Smooth muscle cell (in vitro differentiated cells): Measurements from ENCODE around the gene WWOX. TPM values are rescaled to one million over a fixed set of nuclear protein-coding genes. Genes with fewer than 3 reads are reported as not detected.
A peak's percentile ranks its signal among the peaks of the same experiment; 100 is the strongest.

Experiments used
- DNase-seq: peaks from one replicate; lab custom pipeline; 2025; ENCODE audit not compliant: unreplicated experiment; lab: John Stamatoyannopoulos, UW
- H2AFZ ChIP-seq: fragments of 200-600 bp; sonication (generic); 2 replicates; pipeline ENCODE4 v1.6.0; 2016; ENCODE audit warnings: antibody characterized with exemption, low read depth, mild to moderate bottlenecking
- H3F3A ChIP-seq: fragments of 200-600 bp; sonication (generic); 2 replicates; pipeline ENCODE4 v1.6.0; 2017; ENCODE audit warnings: antibody characterized with exemption, low read depth
- H3K27ac ChIP-seq: fragments of 200-600 bp; sonication (generic); 2 replicates; pipeline ENCODE4 v1.5.1; 2016; ENCODE audit warnings: low read depth, mild to moderate bottlenecking
- H3K27me3 ChIP-seq: fragments of 200-600 bp; sonication (generic); 2 replicates; pipeline ENCODE4 v1.6.1; 2016; ENCODE audit warnings: low read depth, mild to moderate bottlenecking
- H3K36me3 ChIP-seq: fragments of 200-600 bp; sonication (generic); 2 replicates; pipeline ENCODE4 v1.5.1; 2016; ENCODE audit warnings: low read depth
- H3K4me1 ChIP-seq: fragments of 200-600 bp; sonication (generic); 2 replicates; pipeline ENCODE4 v1.5.1; 2016; ENCODE audit warnings: low read depth
- H3K4me2 ChIP-seq: fragments of 200-600 bp; sonication (generic); 2 replicates; pipeline ENCODE4 v1.6.0; 2016; ENCODE audit warnings: mild to moderate bottlenecking
- H3K4me3 ChIP-seq: fragments of 200-600 bp; sonication (generic); 2 replicates; pipeline ENCODE4 v1.5.1; 2016; ENCODE audit warnings: mild to moderate bottlenecking
- H3K79me2 ChIP-seq: fragments of 200-600 bp; sonication (generic); 2 replicates; pipeline ENCODE4 v1.6.0; 2016; ENCODE audit warnings: low read depth, mild to moderate bottlenecking
- H3K9ac ChIP-seq: fragments of 200-600 bp; sonication (generic); 2 replicates; pipeline ENCODE4 v1.6.0; 2016; ENCODE audit warnings: low read depth
- H3K9me3 ChIP-seq: fragments of 200-600 bp; sonication (generic); replicated peaks from 2 replicates; pipeline ENCODE4 v1.5.1; 2016; ENCODE audit warnings: low read depth
- H4K20me1 ChIP-seq: fragments of 200-600 bp; sonication (generic); 2 replicates; pipeline ENCODE4 v1.6.0; 2016; ENCODE audit warnings: low read depth
- CTCF ChIP-seq: fragments of 200-600 bp; sonication (generic); IDR thresholded peaks from 2 replicates; pipeline ENCODE4 v1.5.1; 2017; ENCODE audit warnings: borderline replicate concordance, mild to moderate bottlenecking, antibody characterized with exemption; ENCODE audit not compliant: insufficient read depth, poor library complexity, severe bottlenecking
- WGBS: methylation state at CpG from one replicate; pipeline ENCODE4 v1.1.7; 2016; ENCODE audit warnings: low lambda C conversion rate; 5-methylcytosine and 5-hydroxymethylcytosine counted together
- polyA plus RNA-seq: library from polyadenylated mRNA; unstranded; fragments of >200 nt; fragmentation: Nextera tagmentation; extraction: Ambion mirVana; gene quantifications from 2 replicates; pipeline ENCODE4 v1.2.1, GENCODE V29; 2016
- total RNA-seq: library from RNA; depleted of rRNA; stranded (reverse); fragments of >200 nt; gene quantifications from 2 replicates; pipeline ENCODE4 v1.2.3, GENCODE V29; 2014

WWOX gene
- total and polyA plus RNA-seq, 2 experiments from 2014 or later, result 7.5 to 14.0 TPM

- WGBS, result 77% methylated on average over 6 of the region's 6 CpGs
- Histone ChIP-seq H3K4me3 (no peak overlapping the region), H3F3A (no peaks in the 10 kb centered on the region), H3K36me3 (no peaks in the 10 kb centered on the region), H3K27ac (no peak overlapping the region), H4K20me1 (no peaks in the 10 kb centered on the region), H3K4me1 (no peaks in the 10 kb centered on the region), H3K27me3 (no peaks in the 10 kb centered on the region), H2AFZ (no peak overlapping the region), H3K4me2 (no peak overlapping the region), H3K79me2 (no peaks in the 10 kb centered on the region), H3K9me3 (no peaks in the 10 kb centered on the region), H3K9ac (no peak overlapping the region)
- TF ChIP-seq CTCF, result no peak
- DNase-seq, result no peak
These were observed 337.4 kb downstream of the WWOX start for GRCh38 chr16:78436846-78437245.

- H3K9ac ChIP-seq, result no peak overlapping the region
- H3K27ac ChIP-seq, result no peak overlapping the region
- no peak overlapping the region for H2AFZ ChIP-seq
- no peaks in the 10 kb centered on the region for H3K36me3 ChIP-seq
- no peak for DNase-seq
- H3F3A ChIP-seq, result no peaks in the 10 kb centered on the region
- H3K27me3 ChIP-seq, result no peaks in the 10 kb centered on the region
- no peak overlapping the region for H3K4me3 ChIP-seq
- H3K9me3 ChIP-seq, result no peaks in the 10 kb centered on the region
- peak; percentile 91 for TF ChIP-seq CTCF
- H3K79me2 ChIP-seq, result no peaks in the 10 kb centered on the region
- WGBS, result 57% methylated on average over 6 of the region's 6 CpGs
- H3K4me1 ChIP-seq, result no peaks in the 10 kb centered on the region
- H4K20me1 ChIP-seq, result no peaks in the 10 kb centered on the region
- no peak overlapping the region for H3K4me2 ChIP-seq
These were observed 338.0 kb downstream of the WWOX start for GRCh38 chr16:78437352-78437968.

- no peak overlapping the region for H2AFZ ChIP-seq
- no peak overlapping the region for H3K9ac ChIP-seq
- WGBS, result 91% methylated on average over 4 of the region's 4 CpGs
- no peaks in the 10 kb centered on the region for H3K79me2 ChIP-seq
- no peaks in the 10 kb centered on the region for H3F3A ChIP-seq
- H3K27me3 ChIP-seq, result no peaks in the 10 kb centered on the region
- H3K4me1 ChIP-seq, result no peaks in the 10 kb centered on the region
- DNase-seq, result no peak
- no peaks in the 10 kb centered on the region for H3K36me3 ChIP-seq
- TF ChIP-seq CTCF, result no peak
- no peaks in the 10 kb centered on the region for H3K9me3 ChIP-seq
- H3K27ac ChIP-seq, result no peak overlapping the region
- no peak overlapping the region for H3K4me3 ChIP-seq
- H3K4me2 ChIP-seq, result no peak overlapping the region
- H4K20me1 ChIP-seq, result no peaks in the 10 kb centered on the region
These were observed 338.8 kb downstream of the WWOX start for GRCh38 chr16:78438219-78438618.

- no peak for DNase-seq
- H3K4me3 ChIP-seq, result no peak overlapping the region
- H3K79me2 ChIP-seq, result no peaks in the 10 kb centered on the region
- no peak overlapping the region for H3K4me2 ChIP-seq
- H3F3A ChIP-seq, result no peaks in the 10 kb centered on the region
- no peak overlapping the region for H3K9ac ChIP-seq
- H2AFZ ChIP-seq, result no peak overlapping the region
- H3K27me3 ChIP-seq, result no peaks in the 10 kb centered on the region
- H3K4me1 ChIP-seq, result no peaks in the 10 kb centered on the region
- 95% methylated on average over 13 of the region's 13 CpGs for WGBS
- no peak for TF ChIP-seq CTCF
- H3K27ac ChIP-seq, result no peak overlapping the region
- no peaks in the 10 kb centered on the region for H4K20me1 ChIP-seq
- no peaks in the 10 kb centered on the region for H3K36me3 ChIP-seq
- no peaks in the 10 kb centered on the region for H3K9me3 ChIP-seq
These were observed 339.2 kb downstream of the WWOX start for GRCh38 chr16:78438632-78439031.
